Embryonic facial prominence (tissue), 1 donor: ENCODE measurements around the gene LEFTY1.
"Not testable (repeated sequence)": the region's sequence is repeated elsewhere in the genome, so short reads cannot be mapped to it uniquely, and the experiment has no call there.

Experiments
- DNase-seq: peaks from one replicate; pipeline ENCODE4 v3.0.0-alpha.2; 2016; ENCODE audit errors: extremely low spot score

LEFTY1 gene

GRCh38 chr1:225887554-225888288 lies 1.2 kb downstream of the LEFTY1 start:
- not testable (repeated sequence) for DNase-seq

- no peak for DNase-seq
Observed at GRCh38 chr1:225887030-225887314, 2.0 kb downstream of the LEFTY1 start.

- DNase-seq = no peak
Observed at GRCh38 chr1:225886159-225887029, 2.6 kb downstream of the LEFTY1 start.

- no peak for DNase-seq
Observed at GRCh38 chr1:225885336-225885735, 3.6 kb downstream of the LEFTY1 start.

- DNase-seq = no peak
Observed at GRCh38 chr1:225883616-225884265, 5.2 kb downstream of the LEFTY1 start.

- no peak for DNase-seq
Observed at GRCh38 chr1:225882694-225883615, 6.0 kb downstream of the LEFTY1 start.

- peak; percentile 52 for DNase-seq
Observed at GRCh38 chr1:225881959-225882693, 6.8 kb downstream of the LEFTY1 start, which contains the start of gene TMEM63A. Gene TMEM63A, minus strand, starts transcription at chr1:225882380. Its CDS starts 4,800 bp downstream, at chr1:225877580.

- DNase-seq = no peak
Observed at GRCh38 chr1:225881081-225881958, 7.6 kb downstream of the LEFTY1 start.

- DNase-seq = no peak
Observed at GRCh38 chr1:225880636-225881035, 8.3 kb downstream of the LEFTY1 start.

GRCh38 chr1:225880222-225880588 lies 8.7 kb downstream of the LEFTY1 start:
- no peak for DNase-seq

- no peak for DNase-seq
Observed at GRCh38 chr1:225879521-225880221, 9.3 kb downstream of the LEFTY1 start.

GRCh38 chr1:225878282-225878681 lies 10.7 kb downstream of the LEFTY1 start:
- no peak for DNase-seq

GRCh38 chr1:225877580-225877979 lies 11.4 kb downstream of the LEFTY1 start:
- no peak for DNase-seq

- no peak for DNase-seq
Observed at GRCh38 chr1:225876900-225877510, 11.9 kb downstream of the LEFTY1 start.

- no peak for DNase-seq
Observed at GRCh38 chr1:225875044-225875815, 13.7 kb downstream of the LEFTY1 start.

GRCh38 chr1:225874431-225874830 lies 14.5 kb downstream of the LEFTY1 start:
- DNase-seq = no peak

- no peak for DNase-seq
Observed at GRCh38 chr1:225873281-225873850, 15.6 kb downstream of the LEFTY1 start.

GRCh38 chr1:225872075-225872430 lies 16.9 kb downstream of the LEFTY1 start:
- DNase-seq = no peak
